Left ventricle myocardium superior (tissue), 1 donor: ENCODE results near the gene ETV7. TPM values are rescaled to one million over a fixed set of nuclear protein-coding genes. Genes with fewer than 3 reads are reported as not detected.

Experiments
- ATAC-seq: fragments of 200-7000 bp; cut with Tn5 transposase; one replicate; pipeline ENCODE4 v1.9.1; 2020; ENCODE audit warnings: mild to moderate bottlenecking, moderate library complexity
- DNase-seq: peaks from one replicate; pipeline ENCODE4 v3.0.0-alpha.2; 2020
- intact Hi-C: fragments of 100-400 bp; cut with micrococcal nuclease; formaldehyde crosslinking; loops from one replicate; pipeline ENCODE4 v1.11.0; 2022
- total RNA-seq: library from RNA; stranded (reverse); fragmentation: NEBNext Ultra II Directional; extraction: Animal tissue kit (Norgen Biotek cat#: 25700); gene quantifications from one replicate; pipeline ENCODE4 v1.2.1, GENCODE V29; 2021
- donor health status: DM: no; HTN: yes; CAD: no; lungs with severe emphysema.

Gene ETV7
- total RNA-seq, 1 donor from 2014 or later = 0.15 TPM

- intact Hi-C loops = no loop called here
- ATAC-seq = peak; percentile 61
- DNase-seq = peak; percentile 37
Observed at GRCh38 chr6:36386495-36387439, 702 bp downstream of the ETV7 start.

GRCh38 chr6:36384095-36384494 lies 3.4 kb downstream of the ETV7 start:
- ATAC-seq = no peak
- no peak for DNase-seq
- intact Hi-C loops = no loop called here

- no peak for DNase-seq
- intact Hi-C loops = no loop called here
- ATAC-seq = no peak
Observed at GRCh38 chr6:36383606-36384005, 3.9 kb downstream of the ETV7 start.

- ATAC-seq (no peak), DNase-seq (no peak)
- intact Hi-C loops = no loop called here
Observed at GRCh38 chr6:36382976-36383375, 4.5 kb downstream of the ETV7 start.

- intact Hi-C loops = no loop called here
- no peak for ATAC-seq
- no peak for DNase-seq
Observed at GRCh38 chr6:36381502-36382389, 5.7 kb downstream of the ETV7 start.

GRCh38 chr6:36380166-36380565 lies 7.3 kb downstream of the ETV7 start:
- intact Hi-C loops = no loop called here
- DNase-seq (no peak), ATAC-seq (no peak)

GRCh38 chr6:36378936-36379335 lies 8.5 kb downstream of the ETV7 start:
- intact Hi-C loops = no loop called here
- DNase-seq (no peak), ATAC-seq (no peak)

GRCh38 chr6:36378243-36378920 lies 9.1 kb downstream of the ETV7 start:
- DNase-seq (no peak), ATAC-seq (no peak)
- intact Hi-C loops = no loop called here

GRCh38 chr6:36377594-36377993 lies 9.9 kb downstream of the ETV7 start:
- DNase-seq = no peak
- ATAC-seq = no peak
- intact Hi-C loops = no loop called here

- ATAC-seq (no peak), DNase-seq (no peak)
- intact Hi-C loops = no loop called here
Observed at GRCh38 chr6:36376742-36377141, 10.7 kb downstream of the ETV7 start.

- no peak for ATAC-seq
- intact Hi-C loops = no loop called here
- DNase-seq = no peak
Observed at GRCh38 chr6:36376183-36376582, 11.3 kb downstream of the ETV7 start.

GRCh38 chr6:36375644-36376155 lies 11.8 kb downstream of the ETV7 start:
- no peak for ATAC-seq
- no peak for DNase-seq
- intact Hi-C loops = no loop called here

GRCh38 chr6:36374972-36375371 lies 12.5 kb downstream of the ETV7 start:
- intact Hi-C loops = no loop called here
- ATAC-seq (no peak), DNase-seq (no peak)

GRCh38 chr6:36374194-36374593 lies 13.3 kb downstream of the ETV7 start:
- ATAC-seq = no peak
- intact Hi-C loops = no loop called here
- no peak for DNase-seq

GRCh38 chr6:36373368-36374019 lies 14.0 kb downstream of the ETV7 start:
- ATAC-seq (no peak), DNase-seq (no peak)
- intact Hi-C loops = no loop called here

GRCh38 chr6:36372088-36372487 lies 15.4 kb downstream of the ETV7 start:
- intact Hi-C loops = no loop called here
- ATAC-seq (no peak), DNase-seq (no peak)

GRCh38 chr6:36371211-36371610 lies 16.3 kb downstream of the ETV7 start:
- DNase-seq = no peak
- intact Hi-C loops = no loop called here
- no peak for ATAC-seq

- ATAC-seq (no peak), DNase-seq (no peak)
- intact Hi-C loops = no loop called here
Observed at GRCh38 chr6:36370638-36371037, 16.8 kb downstream of the ETV7 start.
